Measurements from ENCODE around the gene LENEP.

Gene LENEP, protein sequence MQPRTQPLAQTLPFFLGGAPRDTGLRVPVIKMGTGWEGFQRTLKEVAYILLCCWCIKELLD

DNA sequence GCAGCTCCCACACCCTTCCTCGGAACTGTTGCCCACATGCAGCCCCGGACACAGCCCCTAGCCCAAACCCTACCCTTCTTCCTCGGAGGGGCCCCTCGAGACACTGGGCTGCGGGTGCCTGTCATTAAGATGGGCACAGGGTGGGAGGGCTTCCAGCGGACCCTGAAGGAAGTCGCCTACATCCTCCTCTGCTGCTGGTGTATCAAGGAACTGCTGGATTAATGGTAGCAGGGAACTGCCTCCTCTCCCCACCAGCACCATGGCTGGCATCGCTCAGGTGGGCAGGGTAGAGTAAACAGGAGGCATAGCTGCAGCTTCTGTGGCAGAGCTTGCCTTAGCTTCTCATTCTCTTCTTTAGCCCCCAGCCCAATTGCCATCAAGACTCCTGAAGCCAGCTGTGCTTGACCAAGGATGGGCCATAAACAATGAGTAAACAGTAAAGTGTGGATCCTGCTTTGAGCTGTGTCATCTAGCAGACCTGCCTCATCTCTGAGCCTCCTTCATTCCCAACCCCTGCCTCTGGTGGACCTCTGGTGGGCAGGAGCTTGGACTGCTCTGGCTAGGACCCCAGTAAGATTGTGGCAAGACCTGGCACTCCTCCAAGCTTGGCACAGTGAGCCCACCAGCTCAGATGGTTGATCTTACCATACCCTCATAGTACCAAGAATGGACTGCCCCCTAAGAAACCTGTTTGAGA is at the start of gene LENEP:
LENEP (plus strand) TSS at position 15 of the 697 bp plus-strand sequence; CDS start at position 37, 22 bp downstream.
- FAIRE-seq = no peak

DNA sequence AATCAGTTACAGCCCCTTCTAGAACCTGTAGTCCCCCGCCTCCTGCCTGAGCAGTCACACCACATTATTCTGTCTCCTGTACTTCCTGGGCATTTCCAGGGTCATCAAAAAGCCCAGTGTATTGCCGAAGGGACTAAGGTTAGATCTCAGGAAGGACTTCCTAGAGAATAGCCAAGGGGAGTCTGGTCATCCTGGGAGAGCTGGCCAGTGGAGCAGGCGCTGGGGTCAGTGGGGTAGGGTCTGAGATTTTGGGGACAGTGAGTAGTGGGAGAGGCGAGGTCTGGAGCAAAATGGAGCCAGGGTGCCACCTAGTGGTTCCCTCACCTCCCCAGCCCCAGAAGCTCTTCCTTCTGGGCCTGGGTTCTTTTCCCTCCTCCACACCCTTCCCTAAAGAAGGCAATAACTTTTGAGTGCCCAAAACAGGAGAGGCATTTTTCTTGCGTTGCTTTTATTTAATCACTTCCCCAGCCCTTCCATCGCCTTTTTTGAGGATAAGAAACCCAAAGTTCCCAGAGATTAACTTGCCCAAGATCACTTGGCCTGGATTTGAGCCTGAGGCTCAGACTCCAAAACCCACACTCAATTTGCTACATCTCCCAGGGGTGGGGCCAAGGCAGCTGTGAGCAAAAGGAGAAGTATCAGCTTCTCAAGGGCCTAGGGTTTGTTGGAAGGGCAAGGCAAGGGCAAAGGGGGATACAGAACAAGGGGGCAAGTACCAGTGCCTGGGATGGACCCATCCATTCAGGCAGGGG is 49.6 kb upstream of the LENEP start:
- FAIRE-seq = no peak

DNA sequence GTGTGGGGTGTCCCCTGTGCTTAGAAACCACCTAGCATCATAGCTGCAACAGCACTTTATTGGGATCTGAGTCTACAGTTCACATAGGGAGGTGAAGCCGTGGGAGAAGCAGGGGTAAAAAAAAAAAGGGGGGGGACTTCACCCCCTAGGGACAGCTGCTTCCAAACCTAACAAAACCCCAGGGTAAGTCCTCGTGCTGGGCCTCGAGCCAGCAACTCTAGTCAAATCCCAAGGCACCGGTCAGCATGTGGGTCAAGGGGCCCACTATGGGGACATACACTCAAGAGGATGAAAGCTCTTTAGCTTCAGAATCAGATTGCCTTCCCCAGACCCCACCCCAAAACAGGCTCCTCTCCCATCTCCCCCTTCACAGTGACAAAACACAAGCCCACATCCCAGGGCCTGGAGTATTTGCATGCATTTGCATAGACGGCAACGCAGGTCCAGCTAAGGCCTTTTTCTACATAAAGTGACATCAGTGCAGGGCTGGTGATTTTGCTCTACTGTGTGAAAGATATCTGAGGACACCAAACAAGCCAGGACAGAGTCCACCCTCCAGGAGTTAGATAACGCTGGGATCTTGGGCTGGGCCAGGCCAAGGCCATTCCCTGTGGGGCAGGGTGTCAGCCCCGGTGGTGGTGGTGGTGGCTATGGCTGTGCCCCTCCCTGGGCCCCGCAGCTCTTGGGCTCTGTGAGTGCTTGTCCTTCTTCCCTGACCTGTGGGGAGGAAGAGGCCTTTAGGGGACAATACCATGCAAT is 48.8 kb upstream of the LENEP start:
- no peak for FAIRE-seq

DNA sequence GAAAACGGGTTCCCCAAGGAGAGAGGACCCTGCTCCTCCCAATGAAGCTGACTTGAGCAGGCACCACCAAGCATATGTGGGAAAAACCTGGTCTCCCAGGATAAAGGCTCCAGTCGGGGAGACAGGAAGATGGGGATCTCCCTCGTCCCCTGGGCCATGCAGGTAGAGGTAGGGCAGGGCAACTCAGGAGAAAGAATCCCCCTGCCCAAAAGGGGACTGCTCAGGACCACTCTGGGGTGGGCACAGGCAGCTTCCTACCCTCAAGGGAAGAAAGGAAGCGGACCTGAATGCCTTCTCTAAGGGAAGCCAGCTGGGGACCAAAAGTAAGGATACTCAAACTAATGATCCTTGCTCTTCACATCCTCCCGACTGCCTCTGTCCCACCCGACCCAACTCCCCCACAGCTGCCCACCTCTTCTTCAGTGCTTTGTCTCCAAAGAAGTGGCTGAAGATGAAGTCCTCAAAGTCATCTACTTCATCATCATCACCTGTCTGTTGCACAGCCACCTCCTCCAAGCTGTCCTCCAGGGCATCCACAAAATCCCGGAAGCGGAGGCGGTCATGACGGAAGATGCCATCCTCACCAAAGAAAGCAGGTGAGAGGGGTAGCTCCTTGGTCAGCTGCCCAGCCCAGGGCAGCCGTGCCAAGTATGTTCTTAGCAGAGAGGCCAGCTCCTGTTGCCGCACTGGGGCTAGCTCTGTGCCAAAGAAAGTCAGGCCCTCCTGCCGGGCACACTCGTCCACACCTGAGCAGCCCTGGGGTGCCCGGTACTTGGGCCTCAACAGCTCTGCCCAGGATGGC is 48.0 kb upstream of the LENEP start:
- no peak for FAIRE-seq

DNA sequence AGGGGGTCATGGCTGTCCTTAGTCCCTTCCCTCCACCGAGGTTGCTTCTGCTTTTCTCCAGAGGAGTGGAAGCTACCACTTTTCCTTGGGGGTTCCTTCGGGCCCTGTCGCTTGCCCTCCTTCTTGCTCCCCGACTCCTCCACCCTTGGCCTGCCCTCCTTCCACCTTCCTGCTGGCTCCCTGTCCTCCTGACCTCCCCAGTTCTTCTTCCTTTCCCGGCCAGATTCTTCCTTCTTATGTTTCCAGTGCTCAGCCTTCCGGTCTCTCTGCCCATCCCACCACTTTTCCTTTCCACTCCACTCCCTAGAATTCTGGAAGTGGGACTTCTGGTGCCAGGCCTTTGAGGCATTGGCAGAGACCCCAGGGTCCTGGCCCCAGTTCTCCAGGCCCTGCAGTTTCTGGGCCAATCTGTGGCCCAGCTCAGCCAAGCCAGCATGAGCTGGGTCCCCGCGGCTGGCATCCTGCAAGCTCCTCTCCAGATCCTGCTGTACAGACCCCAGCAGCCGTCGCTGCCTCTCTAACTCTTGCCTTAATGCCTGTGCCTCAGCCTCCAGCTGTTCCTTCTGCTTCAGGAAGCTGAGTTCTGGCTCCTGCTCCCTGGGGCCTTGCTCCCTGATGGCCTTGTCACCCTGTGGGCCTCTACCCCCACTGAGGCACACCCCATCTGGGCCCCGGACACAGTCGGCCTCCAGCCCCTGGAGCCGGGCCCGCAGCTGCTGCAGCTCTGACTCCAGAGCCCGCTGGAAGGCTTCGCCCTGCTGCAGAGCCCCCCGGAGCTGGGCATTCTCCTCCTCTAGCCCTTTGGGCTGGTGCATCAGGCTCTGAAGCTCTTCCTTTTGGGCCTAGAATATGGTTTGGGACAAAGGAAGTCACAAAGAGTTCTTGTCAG is 47.2 kb upstream of the LENEP start:
- FAIRE-seq = no peak

DNA sequence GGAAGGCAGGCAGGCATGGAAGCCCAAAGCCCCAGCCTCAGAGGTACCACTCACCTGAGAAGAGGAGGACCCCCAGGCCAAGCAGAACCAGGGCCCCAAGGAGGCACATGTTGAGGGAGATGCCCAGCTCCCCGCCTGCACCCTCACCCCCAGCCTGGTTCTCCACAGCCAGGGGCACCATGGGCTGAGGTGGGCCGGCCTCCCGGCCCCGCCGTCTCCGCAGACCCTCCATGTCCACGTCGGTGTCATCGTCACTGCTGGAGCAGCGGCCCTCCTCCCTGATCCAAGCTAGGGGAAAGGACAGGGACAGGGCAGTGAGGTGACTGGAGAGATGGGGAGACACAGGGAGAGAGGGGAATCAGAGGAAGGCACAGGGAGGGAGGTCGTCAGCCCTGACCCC is 45.3 kb upstream of the LENEP start:
- no peak for FAIRE-seq

DNA sequence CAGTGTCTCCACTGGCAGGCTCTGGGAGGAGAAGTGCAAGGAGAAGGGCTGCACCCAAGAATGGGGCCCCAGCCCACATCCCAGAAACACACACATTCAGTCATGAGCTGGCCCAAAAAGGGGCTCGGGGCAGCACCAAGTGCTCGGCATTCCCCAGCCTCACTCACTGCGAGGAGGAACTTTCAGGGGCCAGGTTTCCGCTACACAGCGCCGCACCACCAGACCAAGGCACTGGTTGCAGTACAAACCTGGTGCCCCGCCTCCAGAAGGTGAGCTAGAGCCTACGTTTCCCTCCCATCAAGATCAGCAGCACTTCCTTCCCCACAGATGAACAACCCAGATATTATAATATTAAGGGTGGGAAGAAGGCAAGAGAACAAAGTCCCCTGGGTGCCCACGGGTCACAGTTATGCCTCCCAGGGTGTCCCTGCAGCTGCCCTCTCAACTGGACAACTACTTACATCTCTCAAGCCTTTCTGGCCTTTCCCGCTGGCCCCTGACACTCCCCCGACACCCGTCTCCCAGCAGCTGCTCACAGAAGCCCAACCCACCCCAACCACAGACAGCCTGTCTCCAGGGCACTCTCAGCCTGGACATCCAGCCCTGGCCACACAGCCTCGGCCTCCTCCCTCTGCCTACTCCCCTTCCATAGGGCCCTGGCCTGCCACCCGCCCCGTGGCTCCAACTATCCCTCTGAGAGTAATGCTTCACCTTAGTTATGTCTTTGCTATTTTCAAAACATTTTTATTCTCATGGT is 41.3 kb upstream of the LENEP start:
- no peak for FAIRE-seq

DNA sequence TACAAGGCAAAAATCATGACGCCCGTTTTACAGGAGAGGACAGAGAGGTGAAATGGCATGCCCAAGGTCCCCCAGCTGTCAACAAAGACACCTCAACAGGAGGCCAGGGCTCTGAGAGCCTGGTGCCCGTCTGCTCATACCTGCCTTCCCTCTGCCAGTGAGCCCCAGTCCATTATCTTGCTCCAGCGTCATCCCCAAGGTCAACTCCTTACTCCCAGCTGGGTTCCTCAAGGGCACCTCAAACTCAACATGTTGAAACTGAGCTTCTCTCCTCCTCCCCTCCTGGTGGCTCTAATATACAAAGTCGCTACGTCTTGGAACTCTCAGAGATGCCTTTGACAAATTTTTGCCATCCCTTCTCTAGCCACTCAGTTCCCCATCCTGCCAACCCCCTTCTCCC is 40.7 kb upstream of the LENEP start:
- FAIRE-seq = no peak

DNA sequence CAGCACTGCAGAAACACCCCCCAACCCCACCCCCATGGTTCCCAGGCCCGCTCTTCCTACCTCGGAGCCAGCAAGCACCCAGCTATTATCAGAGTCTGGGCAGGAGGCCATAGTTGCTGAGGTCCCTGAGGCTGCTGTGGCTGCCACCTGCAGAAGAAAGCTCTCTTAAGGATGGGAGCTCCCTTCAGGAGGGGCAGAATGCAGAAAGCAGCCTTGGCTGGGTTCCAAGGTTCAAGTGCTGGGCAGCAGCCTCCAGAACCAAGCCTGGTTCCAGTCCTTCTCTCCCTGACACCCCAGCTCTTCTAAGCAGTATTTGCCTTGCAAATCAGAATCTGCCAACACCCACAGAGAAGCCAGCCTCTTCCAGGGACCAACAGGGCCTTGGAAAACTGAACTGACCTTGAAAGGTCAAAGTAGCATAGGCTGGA is 39.8 kb upstream of the LENEP start:
- FAIRE-seq = no peak

DNA sequence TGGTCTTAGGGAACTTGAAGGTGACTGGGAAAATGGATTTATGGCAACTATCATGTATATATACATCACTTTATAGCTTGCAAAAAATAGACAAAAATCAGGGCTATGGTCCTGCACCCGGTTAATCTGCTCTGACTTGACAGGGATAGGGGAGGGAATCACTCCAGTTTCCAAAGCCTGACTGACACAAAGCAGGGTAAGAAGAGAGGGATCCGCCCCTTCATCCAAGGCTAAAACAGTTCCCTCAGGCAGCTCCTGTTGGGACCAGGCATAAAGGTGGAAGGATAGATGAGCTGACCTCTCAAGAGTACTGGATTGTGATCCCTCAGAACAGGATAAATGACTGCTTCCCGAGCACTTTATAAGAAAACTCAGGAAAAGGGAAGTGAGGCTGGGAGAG is 38.8 kb upstream of the LENEP start:
- no peak for FAIRE-seq

DNA sequence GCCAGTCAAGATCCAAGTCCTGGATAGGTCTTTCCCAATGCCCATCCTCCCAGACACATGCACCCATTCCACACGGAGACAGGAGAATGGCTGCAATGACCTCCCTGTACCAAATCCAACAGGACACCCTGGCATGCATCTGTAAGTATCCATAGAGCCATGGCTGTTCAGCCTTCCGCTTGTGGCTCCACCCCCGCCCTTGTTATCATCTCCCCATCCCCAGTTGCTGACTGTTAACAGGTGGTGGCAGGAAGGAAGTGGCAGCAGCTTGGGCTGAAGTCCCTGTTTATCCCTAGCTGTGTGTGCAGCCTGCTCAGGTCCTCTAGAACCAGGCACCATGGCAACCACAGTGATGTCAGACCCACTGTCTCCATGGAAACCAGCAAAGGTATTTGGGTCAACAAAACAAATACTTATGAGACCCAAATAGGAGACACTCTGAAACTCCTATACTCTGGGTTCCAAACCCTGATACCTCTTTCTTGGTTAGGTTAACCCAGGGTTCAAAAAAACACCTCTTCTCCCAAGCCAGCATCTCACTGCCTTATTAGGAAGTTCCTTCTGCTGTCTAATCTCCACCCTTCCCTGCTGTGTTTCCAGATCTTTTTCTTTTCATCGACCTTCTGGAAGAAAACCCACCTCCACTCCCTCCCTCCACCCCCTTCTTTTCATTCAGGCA is 38.2 kb upstream of the LENEP start:
- FAIRE-seq = no peak

DNA sequence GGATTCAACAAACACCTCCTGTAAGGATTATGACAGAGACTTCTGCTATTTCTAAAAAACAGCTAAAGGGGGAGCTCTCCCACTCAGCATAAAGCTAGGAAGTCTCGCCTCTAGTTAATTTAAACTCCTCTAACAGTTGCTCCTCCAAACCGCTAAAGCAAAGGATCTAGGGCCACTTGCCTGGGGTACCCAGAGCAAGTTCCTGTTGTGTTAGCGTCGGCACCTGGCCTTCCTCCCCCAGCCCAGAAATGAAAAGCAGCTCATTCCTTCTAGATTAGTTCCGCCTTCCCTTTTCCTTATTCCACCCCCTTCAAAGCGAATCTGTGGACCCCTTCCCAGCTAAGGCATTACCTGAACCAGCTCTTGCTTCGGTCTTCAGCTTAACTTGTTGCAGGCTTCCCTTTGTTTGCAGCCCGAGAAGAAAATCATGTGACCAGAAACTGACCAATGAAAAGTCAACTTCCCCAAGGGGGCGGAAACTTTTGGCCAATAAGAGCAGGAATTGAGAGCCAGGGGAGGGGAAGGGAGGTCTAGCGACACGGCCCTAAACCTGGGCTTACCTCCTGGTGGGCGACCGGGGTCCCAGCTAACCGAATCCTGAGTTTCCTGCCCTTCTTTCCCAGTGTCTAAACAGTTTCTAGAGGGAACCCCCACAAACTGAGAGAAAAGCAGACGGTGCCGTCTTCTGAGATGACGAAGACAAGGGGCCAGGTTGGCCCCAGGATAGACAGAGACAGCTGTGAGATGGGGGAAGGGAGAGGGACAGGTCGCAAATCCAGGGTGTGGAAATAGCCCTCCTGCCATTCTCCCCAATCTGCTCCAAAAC is 37.5 kb upstream of the LENEP start, which contains the start of gene PBXIP1:
PBXIP1 (minus strand) TSS at position 382 of the 826 bp plus-strand sequence. CDS start 2,378 bp downstream, outside the sequence.
- peak; percentile 62 for FAIRE-seq

DNA sequence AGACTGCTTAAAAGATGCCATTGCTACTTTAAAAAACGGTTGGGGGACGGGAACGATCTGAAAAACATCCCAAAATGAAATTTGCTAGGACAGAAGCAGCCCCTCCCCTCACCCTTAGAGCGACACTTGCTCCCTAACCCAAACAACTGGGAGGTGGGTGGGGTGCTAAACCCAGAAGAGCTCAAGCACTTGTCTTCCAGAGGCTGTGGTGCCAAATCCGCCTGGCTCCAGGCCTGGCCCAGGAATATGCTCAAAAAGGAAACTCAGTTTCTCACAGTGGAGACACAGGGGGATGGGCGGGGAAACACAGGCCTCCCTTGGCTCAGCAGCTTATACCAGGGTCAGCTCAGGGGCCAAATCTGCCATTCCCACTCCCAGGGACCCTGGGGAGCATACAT is 36.8 kb upstream of the LENEP start:
- no peak for FAIRE-seq

DNA sequence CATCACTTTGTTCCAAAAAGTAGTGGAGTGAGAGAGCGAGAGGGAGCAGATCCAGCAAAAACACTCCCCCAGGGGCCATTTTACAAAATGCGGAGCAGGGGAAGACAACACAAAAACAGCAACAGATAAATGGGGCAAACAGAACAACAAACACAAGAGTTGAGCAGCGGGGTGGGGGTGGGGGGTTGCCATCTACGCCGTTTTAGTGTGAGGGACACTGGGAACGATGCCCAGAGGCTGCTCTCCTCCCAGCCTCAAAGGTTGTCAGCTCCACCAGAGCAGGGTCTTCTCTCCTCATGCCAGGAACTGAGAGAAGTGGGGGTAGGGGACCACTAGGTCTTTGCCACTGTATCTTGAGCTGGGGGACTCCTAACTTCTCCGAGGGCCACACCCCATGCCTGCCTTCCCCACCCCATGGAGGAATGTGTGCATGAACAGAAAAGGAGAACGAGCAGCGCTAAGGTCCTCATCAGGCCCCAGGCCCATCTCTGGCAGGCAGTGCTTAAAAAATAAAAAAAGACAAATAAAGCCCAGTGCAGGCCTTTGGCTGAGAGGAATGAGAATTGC is 36.2 kb upstream of the LENEP start:
- FAIRE-seq = no peak

DNA sequence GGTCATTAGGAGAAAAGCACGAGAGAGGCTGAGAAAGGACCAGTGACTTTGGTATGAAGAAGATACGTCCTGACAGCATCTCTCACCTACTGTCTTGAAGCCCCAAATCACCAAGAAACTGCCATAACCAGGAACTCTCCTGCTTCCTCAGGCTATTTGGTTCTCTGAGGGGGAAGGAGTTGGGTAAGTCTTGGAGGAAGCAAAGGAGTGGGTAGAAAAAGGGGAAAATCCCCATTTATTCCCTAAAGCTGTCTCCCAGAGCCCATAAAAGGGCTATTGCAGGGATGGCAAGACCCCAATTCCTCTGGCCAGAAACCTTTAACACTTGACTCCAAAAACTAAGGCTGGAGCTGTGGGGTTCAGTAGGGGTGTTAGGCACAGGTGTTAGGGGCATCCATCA is 35.4 kb upstream of the LENEP start:
- no peak for FAIRE-seq

DNA sequence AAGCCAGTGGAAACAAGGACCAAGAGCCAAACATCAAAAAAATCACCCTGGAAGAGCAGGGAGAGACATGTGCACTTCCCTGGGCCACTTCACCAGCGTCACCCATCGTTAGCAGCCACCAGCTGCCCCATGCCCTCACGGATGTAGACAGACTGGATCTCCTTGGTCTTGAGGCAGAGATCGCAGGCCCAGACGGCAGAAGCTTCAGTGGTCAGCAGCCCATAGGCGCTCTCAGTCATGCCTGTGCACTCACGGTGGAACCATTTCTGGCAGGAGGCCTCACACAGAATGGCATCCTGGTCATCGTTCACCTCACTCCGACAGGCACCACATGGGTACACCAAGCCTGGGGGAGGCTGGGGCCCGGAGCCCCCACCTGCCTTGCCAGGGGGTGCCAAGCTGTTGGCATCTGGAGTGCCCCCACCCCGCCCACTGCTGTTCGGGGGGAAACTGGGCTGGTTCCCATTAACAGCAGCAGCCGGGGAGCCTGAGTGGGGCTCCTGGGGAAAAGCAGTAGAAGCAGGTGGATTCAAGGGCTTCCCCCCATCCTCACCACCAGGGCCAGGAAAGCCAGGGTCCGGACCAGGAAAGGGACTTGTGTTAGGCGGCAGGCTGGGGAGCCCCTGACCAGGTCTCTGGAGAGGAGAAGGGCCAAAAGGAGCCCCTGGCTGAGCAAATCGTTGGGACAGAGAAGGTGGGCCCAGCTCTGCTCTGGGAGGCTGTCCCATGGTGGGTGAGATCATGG is 34.5 kb upstream of the LENEP start:
- FAIRE-seq = no peak

DNA sequence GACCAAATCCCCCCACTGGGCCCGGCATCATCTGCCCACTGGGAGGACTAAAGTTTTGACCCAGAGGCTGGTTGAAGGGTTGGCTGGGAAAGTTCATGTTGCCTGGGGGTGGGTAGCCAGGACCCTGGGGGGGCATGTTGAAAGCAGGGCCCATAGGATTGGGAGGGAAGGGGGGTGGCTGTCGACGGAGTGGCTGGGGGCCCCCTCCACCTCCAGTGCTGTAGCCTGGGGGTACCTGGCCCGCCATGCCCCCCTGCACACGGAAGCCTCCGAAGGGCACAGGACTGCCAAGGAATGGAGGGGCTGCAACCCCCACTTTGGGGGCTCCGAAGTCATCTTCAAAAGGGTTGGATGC is 34.0 kb upstream of the LENEP start:
- FAIRE-seq = no peak
